ENCODE results near the gene MAP7D2.
A peak's percentile ranks its signal among the peaks of the same experiment; 100 is the strongest.

Gene MAP7D2

DNA sequence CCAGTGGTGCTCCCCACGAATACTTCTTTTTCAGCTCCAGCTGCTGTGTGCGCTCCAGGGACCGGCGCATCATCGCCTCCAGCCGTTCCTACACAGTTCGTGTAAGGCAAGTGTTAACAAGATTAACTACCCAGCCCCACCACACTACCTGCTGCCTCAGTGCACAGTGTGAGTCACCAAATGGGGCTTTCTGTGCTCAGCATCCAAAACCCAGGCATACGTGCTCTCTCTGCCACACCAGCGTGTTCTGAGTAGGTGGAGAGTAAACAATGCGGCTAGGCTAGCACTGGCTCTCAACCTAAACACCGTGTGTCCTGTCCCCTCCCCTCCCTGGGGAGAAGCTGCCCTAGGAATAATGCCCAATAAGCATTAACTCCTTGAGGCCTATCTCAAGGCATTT lies 60.0 kb downstream of the MAP7D2 start:
- H3K4me3 ChIP-seq = no peak overlapping the region
- H3K27ac ChIP-seq = no peak overlapping the region

DNA sequence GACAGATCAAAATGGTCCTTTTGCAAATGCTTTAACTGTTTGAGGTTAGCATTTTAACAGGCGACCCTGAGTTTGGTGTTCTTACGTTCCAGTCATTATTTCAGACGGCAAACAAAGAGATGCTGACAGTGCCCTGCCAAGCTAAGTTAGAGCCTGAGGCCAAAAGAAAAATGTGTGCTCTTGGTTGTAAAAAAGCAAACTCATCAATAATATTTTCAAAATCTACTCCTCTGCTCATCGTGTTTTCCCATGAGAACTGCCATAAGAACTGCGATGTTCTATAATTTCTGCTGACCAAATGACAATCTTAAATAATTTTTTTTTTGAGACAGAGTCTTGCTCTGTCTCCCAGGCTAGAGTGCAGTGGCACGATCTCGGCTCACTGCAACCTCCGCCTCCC lies 63.2 kb downstream of the MAP7D2 start:
- H3K27ac ChIP-seq = no peak overlapping the region
- H3K4me3 ChIP-seq = no peak overlapping the region

DNA sequence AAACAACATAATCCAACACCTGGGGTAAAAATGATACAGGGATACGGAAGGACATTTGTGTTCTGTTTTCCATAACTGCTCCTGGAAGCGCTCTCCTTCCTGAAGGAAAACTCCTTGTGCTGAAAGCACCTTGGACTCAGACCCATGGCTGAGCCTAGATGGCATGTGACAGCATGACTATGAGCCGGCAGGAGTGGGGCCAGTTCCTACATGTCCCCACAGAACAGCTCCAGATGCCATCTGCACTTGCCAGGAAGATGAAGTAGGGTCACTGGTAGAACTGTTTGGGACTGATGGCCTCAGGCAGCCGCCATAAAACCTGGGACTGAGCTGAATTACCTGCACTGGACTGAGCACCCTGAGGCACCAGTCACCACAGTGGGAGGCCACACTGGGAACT lies 69.8 kb downstream of the MAP7D2 start:
- H3K4me3 ChIP-seq = no peak overlapping the region

DNA sequence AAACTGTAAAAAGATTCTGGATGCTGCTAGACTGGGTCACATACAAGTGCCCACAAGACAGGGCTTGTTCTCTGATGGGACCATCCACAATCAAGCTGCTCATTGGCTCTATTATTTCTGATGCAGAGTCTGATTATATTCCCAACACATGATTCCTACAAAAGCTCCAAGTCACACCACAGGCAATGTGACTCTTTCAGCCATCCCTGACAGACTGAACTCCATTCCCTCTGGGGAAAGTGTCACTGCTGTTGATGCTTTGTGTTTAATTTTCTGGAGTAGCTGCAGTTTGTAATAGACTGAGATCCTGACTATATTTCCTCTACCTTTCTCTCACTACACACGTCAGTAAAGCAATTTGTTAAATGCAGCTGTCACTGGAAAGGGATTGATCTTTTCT lies 70.5 kb downstream of the MAP7D2 start:
- Histone ChIP-seq H3K4me3 (no peak overlapping the region), H3K27ac (no peak overlapping the region)

More for the DNA sequence above, 69.8 kb downstream of the MAP7D2 start:
- H3K27ac ChIP-seq = no peak overlapping the region

DNA sequence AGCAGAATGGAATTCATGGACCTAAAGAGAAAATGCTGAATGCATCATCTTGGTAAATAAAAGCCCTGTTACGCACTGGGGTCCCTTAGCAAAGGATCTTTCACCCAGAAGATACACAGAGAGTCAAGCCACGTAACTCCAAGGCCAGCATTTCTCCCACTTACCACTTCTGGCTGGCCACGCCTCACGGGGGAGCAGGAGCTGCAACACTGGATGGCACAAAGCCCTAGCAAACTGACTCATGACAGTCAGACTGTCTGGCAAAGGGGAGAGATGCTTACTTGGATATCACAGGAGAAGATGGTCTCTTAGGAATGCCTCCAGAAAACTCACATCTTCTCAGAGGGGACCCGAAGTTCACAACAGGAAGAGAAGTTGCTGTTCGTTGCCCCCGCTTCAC lies 74.5 kb downstream of the MAP7D2 start:
- H3K4me3 ChIP-seq = no peak overlapping the region
- H3K27ac ChIP-seq = no peak overlapping the region

DNA sequence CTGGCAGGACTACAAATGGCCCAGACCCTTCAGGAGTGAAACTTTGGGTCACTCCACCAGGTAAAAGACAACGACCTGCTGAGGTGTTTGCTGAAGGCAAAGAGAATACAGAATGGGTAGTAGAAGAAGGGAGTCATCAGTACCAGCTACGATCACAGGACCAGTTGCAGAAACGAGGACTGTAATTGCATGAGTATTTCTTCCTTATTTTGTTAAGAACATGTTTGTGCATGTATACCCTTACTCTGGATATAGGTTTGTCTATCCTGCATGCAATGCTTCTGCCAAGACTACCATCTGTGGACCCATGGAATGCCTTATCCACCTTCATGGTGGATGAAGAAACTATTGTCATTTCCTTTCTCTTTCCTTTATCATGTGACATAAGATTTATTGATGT lies 77.7 kb downstream of the MAP7D2 start:
- Histone ChIP-seq H3K4me3 (no peak overlapping the region), H3K27ac (no peak overlapping the region)

DNA sequence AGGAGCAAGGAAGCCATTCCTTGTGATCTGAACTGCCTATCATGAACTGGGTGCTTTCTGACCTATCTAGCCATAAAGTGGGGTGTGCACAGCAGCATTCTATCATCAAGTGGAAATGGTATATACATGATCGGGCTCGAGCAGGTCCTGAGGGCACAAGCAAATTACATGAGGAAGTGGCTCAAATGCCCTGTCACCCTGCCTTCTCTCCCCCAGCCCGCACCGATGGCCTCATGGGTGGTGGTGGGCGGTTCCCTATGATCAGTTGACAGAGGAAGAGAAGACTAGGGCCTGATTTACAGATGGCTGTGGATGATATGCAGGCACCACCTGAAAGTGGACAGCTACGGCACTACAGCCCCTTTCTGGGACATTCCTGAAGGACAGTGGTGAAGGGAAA lies 79.5 kb downstream of the MAP7D2 start:
- H3K4me3 ChIP-seq = no peak overlapping the region
- H3K27ac ChIP-seq = no peak overlapping the region

DNA sequence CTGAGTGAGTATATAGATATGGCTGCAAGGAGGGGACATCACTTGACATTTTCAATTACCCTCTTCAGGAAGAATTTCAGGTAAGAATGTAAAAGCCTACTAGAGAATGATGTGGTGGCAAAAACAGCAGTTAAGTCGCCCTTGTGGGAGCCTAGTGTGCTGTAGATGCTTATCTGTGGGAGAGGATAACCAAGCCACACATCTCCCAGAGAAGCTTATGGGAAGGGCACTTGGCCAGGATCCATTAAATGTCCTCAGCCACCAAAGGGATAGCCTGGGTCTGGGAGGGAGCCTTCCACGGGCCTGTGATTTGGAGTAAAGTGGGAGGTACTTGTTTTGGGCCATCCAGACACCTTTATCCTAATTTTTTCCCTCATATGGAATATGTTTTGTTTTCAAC lies 84.5 kb downstream of the MAP7D2 start:
- Histone ChIP-seq H3K27ac (no peak overlapping the region), H3K4me3 (no peak overlapping the region)

DNA sequence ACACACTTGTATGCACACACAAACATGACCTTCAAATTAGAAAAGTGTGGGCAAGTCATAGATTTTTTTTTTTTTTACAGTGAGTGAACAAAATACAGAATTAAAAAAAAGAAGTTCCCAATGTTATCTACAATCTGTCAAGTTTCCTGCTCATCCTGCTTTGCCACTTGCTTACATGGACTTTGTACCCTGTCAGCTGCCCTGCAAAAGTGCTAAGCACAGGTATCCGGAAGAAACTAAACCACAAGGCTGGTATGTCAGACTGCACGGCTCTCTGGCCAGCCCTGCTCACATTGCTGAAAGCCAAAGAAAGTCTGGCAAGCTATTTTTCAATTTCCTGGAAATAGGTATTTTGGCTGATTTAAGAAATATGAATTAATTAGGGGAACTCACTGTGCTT lies 87.0 kb downstream of the MAP7D2 start:
- H3K27ac ChIP-seq = no peak overlapping the region
- no peak overlapping the region for H3K4me3 ChIP-seq

DNA sequence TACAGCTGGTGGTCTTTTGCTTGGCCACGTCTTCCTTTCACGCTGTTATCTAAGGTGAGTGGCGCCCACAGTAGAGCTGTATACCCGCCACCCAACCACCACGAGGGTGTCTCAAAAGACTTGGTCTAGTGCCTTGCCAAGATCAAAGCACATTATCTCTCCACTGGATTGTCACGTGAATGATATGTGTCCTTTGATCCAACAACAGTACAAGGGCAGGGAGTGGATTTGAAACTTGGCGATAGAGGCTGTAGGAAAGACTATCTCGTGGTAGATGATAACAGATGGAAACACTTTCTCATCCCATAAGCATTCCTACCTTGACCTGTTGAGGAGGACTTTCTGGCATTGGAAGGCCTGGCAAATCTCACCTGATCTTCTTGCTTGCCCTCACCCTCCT lies 88.1 kb downstream of the MAP7D2 start:
- no peak overlapping the region for H3K4me3 ChIP-seq
- H3K27ac ChIP-seq = no peak overlapping the region

DNA sequence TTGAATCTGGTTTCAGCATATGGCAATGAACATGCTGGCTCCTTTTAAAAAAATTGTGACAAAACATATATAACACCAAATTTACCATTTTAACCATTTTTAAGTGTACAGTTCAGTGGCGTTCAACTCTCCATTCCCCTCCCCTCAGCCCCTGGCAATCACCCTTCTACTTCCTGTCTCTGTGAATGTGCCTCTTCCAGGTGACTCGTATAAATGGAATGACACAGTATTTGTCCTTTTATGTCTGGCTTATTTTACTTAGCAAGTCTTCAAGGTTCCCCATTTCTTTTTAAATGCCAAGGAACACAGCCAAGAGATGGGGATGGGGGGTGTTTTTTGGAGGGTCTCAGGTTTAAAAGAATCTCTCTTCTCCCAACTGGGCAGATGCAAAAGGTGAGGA lies 90.4 kb downstream of the MAP7D2 start:
- no peak overlapping the region for H3K4me3 ChIP-seq
- H3K27ac ChIP-seq = no peak overlapping the region

DNA sequence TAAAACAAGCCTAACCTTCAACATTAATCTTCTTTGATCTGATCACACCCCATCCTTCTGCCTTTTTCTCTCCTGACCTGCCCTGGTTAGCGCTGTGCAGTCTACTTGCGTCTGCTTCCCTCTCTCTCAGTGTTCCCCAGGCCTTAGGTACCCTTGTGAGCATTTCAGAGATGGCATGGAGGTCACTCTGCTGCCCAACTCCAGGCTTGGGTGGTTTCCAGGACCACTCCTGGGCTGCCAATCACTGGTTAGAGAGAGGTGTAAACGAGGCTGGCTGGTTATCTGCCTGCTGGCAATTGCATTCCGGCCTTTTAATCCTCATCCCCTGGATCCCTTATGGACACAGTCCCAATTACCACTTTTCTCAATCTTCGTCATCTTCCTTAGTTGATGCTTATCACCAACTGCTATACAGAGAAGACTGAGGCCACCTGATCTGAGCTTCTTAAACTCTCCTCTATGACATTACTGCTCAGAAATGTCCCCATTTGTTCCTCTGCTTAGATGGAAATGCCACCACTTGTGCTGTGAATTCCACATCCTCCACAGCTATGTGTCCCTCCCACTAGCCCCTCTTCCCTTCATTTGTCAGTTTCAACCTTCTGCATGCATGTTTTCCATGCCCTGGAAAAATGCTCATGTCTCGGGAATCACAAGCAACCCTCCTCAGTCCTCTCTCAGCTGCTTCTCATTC lies 96.9 kb downstream of the MAP7D2 start:
- no peak overlapping the region for H3K4me3 ChIP-seq

DNA sequence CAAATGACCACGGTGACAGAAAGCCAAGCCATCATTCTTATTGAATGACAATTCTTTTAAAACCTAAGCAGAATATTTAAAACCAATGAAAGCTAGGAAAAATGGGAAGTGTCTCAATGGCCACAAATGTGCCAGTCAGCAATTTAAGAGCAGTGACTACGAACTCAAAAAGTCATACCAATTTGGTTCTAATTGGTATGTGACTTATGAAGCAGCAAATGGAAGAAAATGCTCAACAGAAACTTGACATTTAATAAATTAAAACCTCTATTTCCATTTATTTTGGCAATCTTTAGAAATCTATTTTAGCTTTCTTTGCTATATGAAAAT lies 100.1 kb downstream of the MAP7D2 start:
- H3K27ac ChIP-seq = no peak overlapping the region
- H3K4me3 ChIP-seq = no peak overlapping the region

More for the DNA sequence above, 96.9 kb downstream of the MAP7D2 start:
- no peak overlapping the region for H3K27ac ChIP-seq

DNA sequence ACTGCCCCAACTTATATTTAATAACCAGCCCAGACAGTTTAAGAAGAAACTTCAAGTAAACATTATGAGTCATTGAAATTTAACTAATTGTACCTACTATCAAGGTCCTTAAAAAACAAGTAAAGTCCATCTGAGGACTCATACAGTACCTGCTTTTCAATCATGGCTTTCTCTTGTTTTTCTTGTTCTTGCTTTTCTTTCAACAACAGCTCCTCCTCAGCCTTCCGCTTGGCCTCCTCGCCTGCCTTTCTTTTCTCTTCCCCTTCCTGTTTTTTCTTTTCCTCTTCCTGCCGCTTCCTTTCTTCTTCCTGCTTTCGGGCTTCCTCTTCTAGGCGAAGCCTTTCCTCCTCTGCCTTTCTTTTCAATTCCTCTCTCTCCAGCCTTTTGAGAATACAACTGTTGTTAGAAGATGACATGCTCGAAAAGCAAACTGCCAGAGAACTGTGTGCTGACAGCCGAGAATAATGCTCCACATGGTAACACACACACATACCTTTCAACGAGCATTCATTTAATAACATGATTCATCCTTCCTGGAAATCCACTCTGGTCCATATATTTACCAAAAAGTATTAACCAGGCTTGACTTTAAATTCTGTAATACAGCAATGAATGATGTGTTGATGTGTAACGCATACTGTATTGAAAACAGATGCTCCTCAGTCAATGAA lies 100.6 kb downstream of the MAP7D2 start:
- no peak overlapping the region for H3K4me3 ChIP-seq
- H3K27ac ChIP-seq = no peak overlapping the region

DNA sequence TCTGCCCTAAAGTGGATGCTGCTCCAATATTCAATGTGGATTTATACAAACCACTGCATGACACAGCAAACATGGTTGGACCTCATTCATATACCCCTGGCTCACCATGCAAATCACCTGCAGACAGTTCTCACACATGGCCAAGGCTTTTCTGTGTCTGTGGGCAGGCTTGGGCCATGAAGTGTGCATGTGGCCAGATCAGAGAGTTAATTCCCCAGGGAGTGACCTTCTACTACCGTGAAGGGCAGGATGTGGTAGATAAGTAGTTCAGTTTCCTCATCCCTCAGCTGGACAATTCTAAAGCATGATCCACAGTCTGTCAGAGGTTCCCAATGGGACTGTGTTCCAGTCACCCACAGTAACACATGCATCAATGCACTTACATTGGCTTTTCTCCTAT lies 101.3 kb downstream of the MAP7D2 start:
- Histone ChIP-seq H3K27ac (no peak overlapping the region), H3K4me3 (no peak overlapping the region)

DNA sequence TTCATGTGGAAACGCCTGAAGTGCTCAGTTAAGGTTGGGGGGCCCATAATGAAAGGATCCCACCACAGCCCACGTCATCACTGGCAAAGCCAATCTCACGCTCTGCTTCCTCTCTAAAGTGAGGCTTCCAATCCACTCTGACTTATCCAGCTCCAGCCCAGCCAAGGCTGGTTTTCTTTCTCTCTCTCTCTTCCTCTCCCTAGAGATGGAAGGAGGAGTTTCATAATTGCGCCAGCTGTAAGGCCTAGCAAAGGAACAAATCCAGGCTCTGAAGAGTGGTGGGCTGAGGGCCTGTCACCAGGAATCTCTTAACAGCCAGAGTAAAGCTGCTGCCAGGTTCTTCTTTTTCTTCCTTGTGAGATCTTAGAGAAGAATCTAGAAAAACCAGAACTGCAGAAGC lies 105.1 kb downstream of the MAP7D2 start:
- no peak overlapping the region for H3K27ac ChIP-seq
- no peak overlapping the region for H3K4me3 ChIP-seq

DNA sequence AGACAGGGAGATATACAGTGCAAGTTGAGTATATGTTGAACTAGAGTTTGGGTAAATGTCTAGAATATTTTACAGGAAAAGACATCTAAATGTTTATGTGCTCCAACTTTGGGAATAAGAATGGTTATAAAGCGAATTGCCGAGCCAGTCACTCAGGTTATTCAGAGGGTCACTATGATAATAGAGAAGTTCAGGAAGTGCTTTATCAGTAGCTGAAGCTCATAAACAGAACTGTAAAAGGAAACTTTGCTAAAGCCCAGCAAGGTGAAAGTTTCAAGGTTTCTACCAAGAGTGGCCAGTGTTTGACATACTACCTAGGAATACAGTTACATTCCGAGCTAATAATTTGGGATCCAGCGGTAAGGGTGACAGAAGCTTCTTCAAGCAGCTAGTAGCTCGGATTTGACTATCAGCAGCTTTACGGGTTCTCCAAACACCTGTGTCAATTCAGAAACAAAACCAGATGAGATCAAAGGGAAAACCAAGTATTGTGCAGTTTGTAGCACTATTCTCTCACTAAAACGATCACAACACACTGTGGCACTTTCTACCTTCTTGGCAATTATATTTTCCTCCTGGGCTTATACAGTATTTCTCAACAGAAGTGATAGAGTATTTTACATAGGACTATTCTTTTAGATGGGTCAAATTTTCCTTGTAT lies 108.6 kb downstream of the MAP7D2 start:
- no peak overlapping the region for H3K27ac ChIP-seq
- no peak overlapping the region for H3K4me3 ChIP-seq

DNA sequence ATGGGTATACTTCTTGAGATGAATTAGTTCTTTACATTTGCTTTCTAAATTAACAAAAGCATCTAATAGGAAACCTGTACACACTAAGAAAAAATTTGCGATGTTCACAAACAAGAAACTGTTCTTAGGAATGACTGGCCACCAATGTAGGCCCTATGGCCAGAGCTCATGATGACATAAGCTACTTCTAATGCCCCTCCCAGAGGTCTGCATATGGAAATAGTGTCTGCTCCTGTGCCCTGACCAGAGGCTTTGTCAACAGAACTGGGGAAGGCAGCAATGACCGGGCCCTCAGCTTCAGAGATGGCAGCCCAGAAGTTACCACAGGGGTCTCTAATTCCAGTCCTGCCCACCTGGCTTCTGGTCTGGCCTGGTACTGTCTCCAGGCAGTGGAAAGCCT lies 110.8 kb downstream of the MAP7D2 start:
- Histone ChIP-seq H3K27ac (no peak overlapping the region), H3K4me3 (no peak overlapping the region)

DNA sequence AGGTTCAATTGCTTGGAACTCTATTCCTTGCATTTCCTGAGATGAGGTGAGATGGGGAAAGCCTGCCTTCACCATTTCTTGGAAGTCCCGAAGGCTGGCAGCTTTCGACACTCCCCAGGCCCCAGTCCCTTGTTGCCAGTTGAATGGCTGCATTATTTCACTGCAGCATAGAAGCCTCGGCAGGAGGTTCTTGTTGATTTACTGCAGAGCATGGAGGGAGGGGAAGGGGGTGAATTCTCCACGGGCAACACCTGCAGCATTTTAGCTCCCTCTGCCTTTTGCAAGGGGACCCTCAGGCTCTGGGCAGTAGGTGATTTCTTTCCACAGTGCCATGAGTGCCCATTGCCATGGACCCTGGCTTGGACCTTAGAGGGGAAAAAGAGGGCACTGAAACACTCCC lies 115.1 kb downstream of the MAP7D2 start:
- no peak overlapping the region for H3K27ac ChIP-seq
- no peak overlapping the region for H3K4me3 ChIP-seq

DNA sequence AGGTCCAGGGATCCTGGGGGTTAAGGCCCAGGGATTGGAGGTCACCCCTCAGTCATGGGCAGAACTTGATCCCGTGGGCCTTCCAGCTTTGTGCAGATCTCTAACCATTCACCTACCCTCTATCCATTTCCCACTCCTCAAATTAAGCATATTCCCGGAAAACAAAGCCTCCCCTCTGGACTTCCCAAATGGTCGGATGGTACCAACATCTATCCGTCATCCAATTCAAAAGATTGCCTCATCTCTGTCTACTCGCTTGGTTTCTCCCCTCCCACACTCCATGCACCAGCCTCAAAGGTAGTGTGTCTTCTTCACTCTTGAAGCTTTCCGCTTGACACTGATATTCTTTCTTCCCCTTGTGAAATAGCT lies 125.4 kb downstream of the MAP7D2 start:
- H3K27ac ChIP-seq = peak overlapping the region in 15 of 21 experiments; percentile 18 to 82 (median 60)
- H3K4me3 ChIP-seq = peak overlapping the region; percentile 58 to 88 (median 67)

DNA sequence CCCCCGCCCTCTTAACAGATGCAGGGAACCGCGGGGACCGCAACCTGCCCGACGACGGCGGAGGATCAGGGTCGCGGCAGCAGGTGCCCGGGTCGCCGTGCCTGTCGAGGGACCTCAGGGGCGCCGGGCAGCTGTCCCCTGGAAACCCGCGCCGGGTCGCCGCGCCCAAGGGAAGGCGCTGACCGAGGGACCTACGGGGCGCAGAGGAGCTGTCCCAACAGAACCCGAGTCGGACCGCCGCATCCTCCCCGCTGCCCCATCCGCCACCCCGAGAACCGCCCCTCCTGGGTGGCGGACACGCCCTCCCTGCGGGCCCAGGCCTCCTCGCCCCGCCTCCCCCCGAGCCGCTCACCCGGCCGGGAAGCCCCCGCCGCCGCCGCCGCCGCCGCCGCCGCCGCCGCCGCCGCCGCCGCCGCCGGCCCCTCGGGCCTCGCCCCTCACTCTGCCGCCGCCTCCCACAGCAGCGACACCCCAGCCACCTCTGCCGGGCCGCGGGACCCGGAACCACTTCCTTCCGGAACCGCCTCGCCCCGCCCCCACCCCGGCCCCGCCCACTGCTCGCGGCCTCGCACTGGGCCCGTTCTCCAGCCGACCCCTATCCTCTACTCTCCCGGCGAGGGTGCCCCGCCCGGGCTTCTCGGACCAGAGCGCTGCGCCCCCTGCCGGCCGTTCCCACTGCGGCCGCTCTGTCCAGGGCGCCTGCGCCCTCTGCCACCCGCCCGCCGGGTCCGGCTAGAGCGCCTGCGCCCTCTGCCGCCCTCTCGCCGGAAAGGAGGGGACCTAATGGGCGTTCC lies 126.0 kb downstream of the MAP7D2 start, which contains the start of gene BCLAF3:
TSS of gene BCLAF3 (minus strand) at position 506 of the 794 bp plus-strand sequence. CDS start 20,797 bp downstream, outside the sequence.
- Histone ChIP-seq H3K27ac (peak within 1 kb of the TSS in 18 of 21 experiments; percentile 25 to 82 (median 69)), H3K4me3 (peak within 1 kb of the TSS; percentile 58 to 88 (median 67))

All from skin epidermis (tissue), 12 donors.